Neuronal stem cell (in vitro differentiated cells): ENCODE measurements around the gene LRPAP1.

Source experiments
- DNase-seq: peaks from one replicate; pipeline ENCODE4 v3.0.0-alpha.2; 2013; ENCODE audit warnings: low spot score
- H2AFZ ChIP-seq: one replicate; pipeline ENCODE4 v1.6.1; 2013; ENCODE audit warnings: mild to moderate bottlenecking, low read length, inconsistent platforms
- H2AK5ac ChIP-seq: 2 replicates; pipeline ENCODE4 v1.6.1; 2013; ENCODE audit warnings: low read depth, mild to moderate bottlenecking, inconsistent platforms, low read length, moderate library complexity, mixed read lengths
- H2BK120ac ChIP-seq: 2 replicates; pipeline ENCODE4 v1.6.1; 2013; ENCODE audit warnings: low read depth, mild to moderate bottlenecking, inconsistent platforms, low read length, moderate library complexity, mixed read lengths
- H2BK12ac ChIP-seq: one replicate; pipeline ENCODE4 v1.6.1; 2013; ENCODE audit warnings: low read length, inconsistent platforms
- H2BK15ac ChIP-seq: 2 replicates; pipeline ENCODE4 v1.6.1; 2013; ENCODE audit warnings: mild to moderate bottlenecking, low read length, inconsistent platforms, mixed read lengths
- H2BK5ac ChIP-seq: one replicate; pipeline ENCODE4 v1.6.1; 2013; ENCODE audit warnings: inconsistent platforms, mild to moderate bottlenecking, low read length, moderate library complexity
- H3K14ac ChIP-seq: one replicate; pipeline ENCODE4 v1.6.1; 2013; ENCODE audit warnings: low read length, inconsistent platforms
- H3K18ac ChIP-seq: 2 replicates; pipeline ENCODE4 v1.6.1; 2013; ENCODE audit warnings: low read length, inconsistent platforms
- H3K23ac ChIP-seq: 2 replicates; pipeline ENCODE4 v1.6.1; 2013; ENCODE audit warnings: low read depth, mild to moderate bottlenecking, mixed read lengths, low read length, inconsistent platforms; ENCODE audit not compliant: poor library complexity
- H3K27ac ChIP-seq: replicated peaks from 3 replicates; pipeline ENCODE4 v1.5.1; 2013; ENCODE audit warnings: low read length, inconsistent platforms
- H3K27me3 ChIP-seq, 3 experiments: 2 replicates each; pipeline ENCODE4 v1.6.1; 2013; ENCODE audit warnings: low read length in 3 of 3, mild to moderate bottlenecking in 2 of 3, inconsistent platforms in 1 of 3, low read depth in 1 of 3, mixed read lengths in 1 of 3, moderate library complexity in 1 of 3; ENCODE audit not compliant: control insufficient read depth in 3 of 3, insufficient read depth in 3 of 3
- H3K36me3 ChIP-seq, 2 donors: replicated peaks in 1 of 2; 2 replicates each; pipeline ENCODE4 v1.6.1; 2013; ENCODE audit warnings: low read length in 2 of 2; ENCODE audit not compliant: control insufficient read depth in 2 of 2, insufficient read depth in 2 of 2
- H3K4ac ChIP-seq: 2 replicates; pipeline ENCODE4 v1.6.1; 2013; ENCODE audit warnings: inconsistent platforms, mild to moderate bottlenecking, low read length, moderate library complexity
- H3K4me1 ChIP-seq, 2 donors: 1 replicate in 1 of 2; 2 replicates in 1 of 2; pipeline ENCODE4 v1.6.1; 2013; ENCODE audit warnings: low read length in 2 of 2, low read depth in 1 of 2; ENCODE audit not compliant: control insufficient read depth in 2 of 2, insufficient read depth in 1 of 2
- H3K4me2 ChIP-seq: one replicate; pipeline ENCODE4 v1.6.1; 2013; ENCODE audit warnings: mild to moderate bottlenecking, low read length, inconsistent platforms; ENCODE audit not compliant: insufficient read depth, poor library complexity, severe bottlenecking
- H3K4me3 ChIP-seq, 2 donors: 2 replicates each; pipeline ENCODE4 v1.5.1; 2013; ENCODE audit warnings: low read length in 2 of 2, mild to moderate bottlenecking in 2 of 2, inconsistent platforms in 1 of 2, moderate library complexity in 1 of 2
- H3K79me1 ChIP-seq: one replicate; pipeline ENCODE4 v1.6.1; 2013; ENCODE audit warnings: low read depth, mild to moderate bottlenecking, inconsistent platforms, low read length, moderate library complexity
- H3K9ac ChIP-seq: one replicate; pipeline ENCODE4 v1.6.1; 2013; ENCODE audit warnings: mild to moderate bottlenecking, low read depth, low read length, inconsistent platforms; ENCODE audit not compliant: poor library complexity
- H3K9me3 ChIP-seq, 2 donors: replicated peaks in 1 of 2; 2 replicates each; pipeline versions ENCODE3 to v1.6.1; 2013; ENCODE audit warnings: low read length in 2 of 2, mild to moderate bottlenecking in 2 of 2, inconsistent platforms in 1 of 2, low read depth in 1 of 2, mixed read lengths in 1 of 2, moderate library complexity in 1 of 2; ENCODE audit not compliant: control insufficient read depth in 2 of 2, insufficient read depth in 1 of 2
- H4K8ac ChIP-seq: one replicate; pipeline ENCODE4 v1.6.1; 2013; ENCODE audit warnings: low read depth, mild to moderate bottlenecking, inconsistent platforms, low read length, moderate library complexity
- H4K91ac ChIP-seq: one replicate; pipeline ENCODE4 v1.6.1; 2013; ENCODE audit warnings: low read length, low read depth, mild to moderate bottlenecking, inconsistent platforms; ENCODE audit not compliant: poor library complexity
- WGBS, 2 donors: extraction: QIAGEN DNeasy Blood & Tissue Kit; methylation state at CpG; one replicate each; pipeline ENCODE4 v1.1.7; 2013; ENCODE audit warnings: missing lambda C conversion rate in 2 of 2, mixed read lengths in 1 of 2; ENCODE audit not compliant: insufficient read length in 2 of 2, insufficient replicate concordance in 1 of 2; ENCODE audit errors: extremely low coverage in 2 of 2; 5-methylcytosine and 5-hydroxymethylcytosine counted together

Gene LRPAP1

DNA sequence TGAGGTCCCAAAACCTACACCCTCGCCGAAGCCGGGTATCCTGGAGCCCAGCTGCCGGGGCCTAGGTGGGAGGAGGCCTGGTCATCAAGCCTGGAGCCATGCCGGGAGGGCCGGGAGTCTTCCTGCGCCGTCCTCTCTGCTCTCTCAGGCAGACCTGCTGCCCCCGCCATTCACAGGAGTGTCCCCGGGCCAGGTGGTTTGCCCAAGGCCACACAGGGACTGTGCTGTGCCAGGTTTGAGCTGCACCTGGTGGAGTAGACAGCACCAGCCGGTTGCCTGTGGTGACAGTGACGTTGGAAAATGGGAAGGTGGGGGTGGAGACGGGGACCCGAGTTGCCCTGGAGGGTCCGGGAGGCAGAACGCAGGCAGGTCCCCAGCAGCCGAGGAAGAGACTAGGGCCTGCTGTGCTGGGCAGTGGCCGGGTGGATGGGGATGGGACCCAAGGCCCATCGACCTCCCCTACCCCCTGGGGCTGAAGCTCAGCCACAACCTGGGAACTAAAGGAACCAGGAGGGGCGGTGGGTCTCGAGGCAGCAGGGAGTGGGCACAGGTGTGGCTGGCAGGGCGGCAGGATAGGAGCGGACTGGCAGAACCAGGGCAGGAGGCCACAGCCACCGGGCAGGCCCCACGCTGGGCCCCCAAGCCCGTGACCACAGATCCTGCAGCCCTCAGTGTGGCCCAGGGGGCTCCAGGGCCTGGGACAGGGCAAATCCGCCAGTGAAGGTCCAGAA lies 59.6 kb downstream of the LRPAP1 start:
- no peak overlapping the region for H3K23ac ChIP-seq
- H3K27ac ChIP-seq, result no peak overlapping the region
- peaks cover 6 to 9% of the 10 kb centered on the region in 2 donors for H3K9me3 ChIP-seq
- peaks cover 0 to 8% (median 0%) of the 10 kb centered on the region in 3 experiments for H3K27me3 ChIP-seq
- peaks cover 8% of the 10 kb centered on the region for H3K79me1 ChIP-seq
- peaks cover 15 to 31% of the 10 kb centered on the region in 2 donors for H3K4me1 ChIP-seq
- H3K36me3 ChIP-seq, result peaks cover 0 to 3% of the 10 kb centered on the region in 2 donors
- H3K4me3 ChIP-seq, result no peak overlapping the region
- peak overlapping the region; percentile 28 for H2BK15ac ChIP-seq
- H2AFZ ChIP-seq, result no peak overlapping the region
- peak overlapping the region; percentile 91 for H2AK5ac ChIP-seq
- no peak overlapping the region for H4K8ac ChIP-seq
- DNase-seq, result no peak
- H2BK5ac ChIP-seq, result no peak overlapping the region
- H2BK120ac ChIP-seq, result no peak overlapping the region
- H3K18ac ChIP-seq, result peak overlapping the region; percentile 67
- no peak overlapping the region for H3K4me2 ChIP-seq
- H3K9ac ChIP-seq, result no peak overlapping the region
- no peak overlapping the region for H3K14ac ChIP-seq
- no peak overlapping the region for H3K4ac ChIP-seq
- peak overlapping the region; percentile 22 for H4K91ac ChIP-seq
- no CpG with 5 or more reads among the region's 27 CpGs for WGBS, 2 donors
- H2BK12ac ChIP-seq, result peak overlapping the region; percentile 36

DNA sequence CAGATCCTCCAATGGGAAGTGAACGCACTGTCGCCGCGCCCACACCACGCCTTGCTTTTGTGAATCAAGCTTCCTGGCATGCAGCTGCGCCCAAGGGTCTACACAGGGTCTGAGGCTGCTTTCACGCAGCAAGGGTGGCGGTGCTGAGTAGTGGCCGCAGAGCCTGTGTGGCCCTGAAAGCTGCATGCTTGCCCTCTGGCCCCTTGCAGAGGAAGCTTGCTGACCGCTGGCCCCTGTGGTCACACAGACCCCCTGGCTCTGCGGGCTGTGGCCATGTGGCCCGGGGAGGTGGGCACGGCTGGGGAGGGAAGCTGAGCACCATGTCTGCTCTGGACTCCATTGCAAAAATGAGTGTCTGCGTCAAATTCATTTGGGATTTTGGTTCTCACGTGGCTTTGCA lies 60.3 kb downstream of the LRPAP1 start:
- no peak overlapping the region for H3K9ac ChIP-seq
- peaks cover 8% of the 10 kb centered on the region for H3K79me1 ChIP-seq
- no peak overlapping the region for H3K23ac ChIP-seq
- no peak overlapping the region for H4K8ac ChIP-seq
- H2BK5ac ChIP-seq, result no peak overlapping the region
- no peak overlapping the region for H2AFZ ChIP-seq
- H2BK120ac ChIP-seq, result no peak overlapping the region
- peaks cover 0 to 3% of the 10 kb centered on the region in 2 donors for H3K36me3 ChIP-seq
- no peak overlapping the region for H3K4ac ChIP-seq
- H3K18ac ChIP-seq, result peak overlapping the region; percentile 67
- peaks cover 0 to 8% (median 0%) of the 10 kb centered on the region in 3 experiments for H3K27me3 ChIP-seq
- no peak overlapping the region for H2BK15ac ChIP-seq
- no peak overlapping the region for H3K14ac ChIP-seq
- DNase-seq, result no peak
- no peak overlapping the region for H3K27ac ChIP-seq
- no peak overlapping the region for H3K4me3 ChIP-seq
- H3K4me1 ChIP-seq, result peaks cover 10 to 32% of the 10 kb centered on the region in 2 donors
- H3K4me2 ChIP-seq, result no peak overlapping the region
- H3K9me3 ChIP-seq, result peaks cover 6 to 9% of the 10 kb centered on the region in 2 donors
- WGBS, 2 donors, result no CpG with 5 or more reads among the region's 15 CpGs
- no peak overlapping the region for H2BK12ac ChIP-seq
- H4K91ac ChIP-seq, result no peak overlapping the region
- peak overlapping the region; percentile 69 for H2AK5ac ChIP-seq

DNA sequence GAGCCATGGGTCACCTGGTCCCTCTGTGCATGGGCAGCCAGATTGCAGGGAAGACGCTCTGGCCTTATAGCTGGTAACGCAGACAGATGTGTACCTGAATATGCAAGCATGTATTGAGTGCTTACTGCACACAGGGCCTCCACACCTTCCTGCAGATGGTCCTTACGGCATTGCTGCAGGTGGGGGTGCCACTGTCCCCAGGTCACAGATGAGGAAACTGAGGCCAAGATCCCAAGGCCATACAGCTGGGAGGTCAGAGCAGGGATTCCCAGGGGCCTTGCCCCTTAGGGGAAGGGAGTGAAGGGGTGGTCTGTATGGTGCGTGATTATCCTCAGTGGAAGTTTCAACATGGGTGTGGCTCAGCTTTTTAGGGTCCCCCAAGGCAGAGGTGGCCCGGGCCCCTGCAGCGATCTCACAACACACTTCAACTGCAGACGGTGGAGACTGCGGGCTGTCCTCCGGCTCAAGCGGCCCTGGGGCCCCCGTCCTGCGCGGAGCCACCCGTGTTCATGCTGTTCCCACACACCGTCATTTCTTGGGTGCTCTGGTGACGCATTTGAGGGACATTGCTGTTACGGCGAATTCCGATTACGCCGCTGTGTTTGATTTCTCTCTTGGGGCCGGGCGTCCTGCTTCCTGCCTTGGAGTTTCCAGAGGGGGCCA lies 61.0 kb downstream of the LRPAP1 start:
- no peak overlapping the region for H2AFZ ChIP-seq
- no peak overlapping the region for H3K14ac ChIP-seq
- no peak overlapping the region for H2BK120ac ChIP-seq
- no peak for DNase-seq
- no peak overlapping the region for H2AK5ac ChIP-seq
- H3K79me1 ChIP-seq, result peaks cover 8% of the 10 kb centered on the region
- WGBS, 2 donors, result no CpG with 5 or more reads among the region's 23 CpGs
- H4K8ac ChIP-seq, result no peak overlapping the region
- peaks cover 0 to 8% (median 2%) of the 10 kb centered on the region in 3 experiments for H3K27me3 ChIP-seq
- no peak overlapping the region for H4K91ac ChIP-seq
- H3K9me3 ChIP-seq, result peaks cover 6 to 9% of the 10 kb centered on the region in 2 donors
- H2BK5ac ChIP-seq, result no peak overlapping the region
- H3K27ac ChIP-seq, result no peak overlapping the region
- peak overlapping the region in 1 of 2 donors; percentile 22 for H3K4me3 ChIP-seq
- H3K4me2 ChIP-seq, result no peak overlapping the region
- no peak overlapping the region for H3K4ac ChIP-seq
- H3K4me1 ChIP-seq, result peaks cover 10 to 36% of the 10 kb centered on the region in 2 donors
- H2BK15ac ChIP-seq, result no peak overlapping the region
- H2BK12ac ChIP-seq, result no peak overlapping the region
- peak overlapping the region; percentile 27 for H3K9ac ChIP-seq
- H3K36me3 ChIP-seq, result peaks cover 0 to 3% of the 10 kb centered on the region in 2 donors
- no peak overlapping the region for H3K18ac ChIP-seq
- H3K23ac ChIP-seq, result peak overlapping the region; percentile 75
